Dermis blood vessel endothelial cell (primary cell): ENCODE measurements around the gene MRPL41. TPM values are rescaled to one million over a fixed set of nuclear protein-coding genes. Genes with fewer than 3 reads are reported as not detected.
A peak's percentile ranks its signal among the peaks of the same experiment; 100 is the strongest.
"Not testable (repeated sequence)": the region's sequence is repeated elsewhere in the genome, so short reads cannot be mapped to it uniquely, and the experiment has no call there.

Experiments used
- DNase-seq: peaks from one replicate; pipeline ENCODE4 v3.0.0; 2010
- total RNA-seq: library from RNA; depleted of rRNA; stranded (reverse); fragments of >200 nt; gene quantifications from 2 replicates; pipeline ENCODE4 v1.2.3, GENCODE V29; 2014

The MRPL41 gene
- total RNA-seq, 1 donor from 2014 or later = 58.2 TPM

- DNase-seq = not testable (repeated sequence)
These were observed 2.0 kb downstream of the MRPL41 start for GRCh38 chr9:137553654-137554053.

GRCh38 chr9:137554349-137554748, 2.7 kb downstream of the MRPL41 start:
- DNase-seq = no peak

- DNase-seq = no peak
These were observed 3.5 kb downstream of the MRPL41 start for GRCh38 chr9:137555179-137555578.

- no peak for DNase-seq
These were observed 4.6 kb downstream of the MRPL41 start for GRCh38 chr9:137556069-137556838.

GRCh38 chr9:137558127-137558526, 6.4 kb downstream of the MRPL41 start:
- DNase-seq = no peak

- no peak for DNase-seq
These were observed 12.5 kb downstream of the MRPL41 start for GRCh38 chr9:137564134-137564533.

GRCh38 chr9:137564817-137565411, 13.2 kb downstream of the MRPL41 start:
- DNase-seq = no peak

- not testable (repeated sequence) for DNase-seq
These were observed 16.8 kb downstream of the MRPL41 start for GRCh38 chr9:137568445-137568844.

- DNase-seq = no peak
These were observed 18.0 kb downstream of the MRPL41 start for GRCh38 chr9:137569609-137570203.

GRCh38 chr9:137570566-137570965, 18.9 kb downstream of the MRPL41 start:
- no peak for DNase-seq

GRCh38 chr9:137574192-137574591, 22.5 kb downstream of the MRPL41 start:
- DNase-seq = no peak

- DNase-seq = no peak
These were observed 23.7 kb downstream of the MRPL41 start for GRCh38 chr9:137575364-137575715.

- no peak for DNase-seq
These were observed 24.2 kb downstream of the MRPL41 start for GRCh38 chr9:137575716-137576411.

GRCh38 chr9:137578518-137579258, 27.0 kb downstream of the MRPL41 start, which contains the start of gene DPH7:
Gene DPH7 (minus strand): TSS chr9:137578925. CDS start chr9:137578777, 148 bp downstream.
- DNase-seq = peak; percentile 95

- DNase-seq = no peak
These were observed 27.6 kb downstream of the MRPL41 start for GRCh38 chr9:137579259-137579604.

- DNase-seq = no peak
These were observed 28.7 kb downstream of the MRPL41 start for GRCh38 chr9:137580209-137580953.

GRCh38 chr9:137580954-137581322, 29.3 kb downstream of the MRPL41 start:
- DNase-seq = no peak

- no peak for DNase-seq
These were observed 29.9 kb downstream of the MRPL41 start for GRCh38 chr9:137581361-137582285.

- DNase-seq = peak; percentile 46
These were observed 30.7 kb downstream of the MRPL41 start for GRCh38 chr9:137582286-137582860.

GRCh38 chr9:137583347-137583746, 31.7 kb downstream of the MRPL41 start:
- no peak for DNase-seq
